Measurements from ENCODE around the gene ARMH3.

DNA sequence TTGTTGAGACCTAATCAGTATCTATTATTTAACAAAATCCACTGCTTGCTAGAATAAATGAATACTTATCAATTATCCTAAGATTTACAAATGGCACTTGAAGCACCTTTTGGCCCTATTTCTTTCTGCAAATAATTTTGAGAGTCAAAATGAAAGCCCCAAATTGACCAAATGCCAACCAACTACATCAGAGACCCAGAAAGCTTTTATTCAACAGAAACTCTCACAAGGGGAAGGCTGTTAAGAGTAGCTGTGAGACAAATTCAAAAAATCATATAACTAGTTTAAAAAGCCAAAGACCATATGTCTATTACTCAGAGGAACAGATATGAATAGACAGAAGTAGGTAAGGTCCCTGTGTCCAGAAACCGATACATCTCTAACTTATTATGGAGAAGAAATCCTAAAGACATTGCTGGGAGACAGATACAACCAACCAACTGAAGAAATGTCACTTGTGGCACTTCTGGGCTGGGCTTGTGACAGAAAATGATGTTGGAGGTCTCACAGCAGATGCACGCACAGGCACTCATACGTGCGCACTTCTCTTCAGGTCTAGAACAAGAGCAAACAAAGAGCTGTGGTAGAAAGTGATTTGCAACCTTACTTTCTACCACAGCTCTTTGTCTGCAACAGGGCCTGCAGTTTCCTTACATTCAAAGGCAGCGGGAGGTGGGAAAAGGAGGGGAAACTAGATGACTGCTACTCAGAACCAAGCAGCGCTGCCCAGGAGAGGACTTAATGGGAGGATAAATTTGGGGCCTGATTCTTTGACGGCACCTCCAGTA lies 153.7 kb downstream of the ARMH3 start:
- no peak for TF ChIP-seq ZFX (IDR thresholded peaks at IDR 0.05; ENCODE audit: borderline replicate concordance)
- TF ChIP-seq, protein P1, sequence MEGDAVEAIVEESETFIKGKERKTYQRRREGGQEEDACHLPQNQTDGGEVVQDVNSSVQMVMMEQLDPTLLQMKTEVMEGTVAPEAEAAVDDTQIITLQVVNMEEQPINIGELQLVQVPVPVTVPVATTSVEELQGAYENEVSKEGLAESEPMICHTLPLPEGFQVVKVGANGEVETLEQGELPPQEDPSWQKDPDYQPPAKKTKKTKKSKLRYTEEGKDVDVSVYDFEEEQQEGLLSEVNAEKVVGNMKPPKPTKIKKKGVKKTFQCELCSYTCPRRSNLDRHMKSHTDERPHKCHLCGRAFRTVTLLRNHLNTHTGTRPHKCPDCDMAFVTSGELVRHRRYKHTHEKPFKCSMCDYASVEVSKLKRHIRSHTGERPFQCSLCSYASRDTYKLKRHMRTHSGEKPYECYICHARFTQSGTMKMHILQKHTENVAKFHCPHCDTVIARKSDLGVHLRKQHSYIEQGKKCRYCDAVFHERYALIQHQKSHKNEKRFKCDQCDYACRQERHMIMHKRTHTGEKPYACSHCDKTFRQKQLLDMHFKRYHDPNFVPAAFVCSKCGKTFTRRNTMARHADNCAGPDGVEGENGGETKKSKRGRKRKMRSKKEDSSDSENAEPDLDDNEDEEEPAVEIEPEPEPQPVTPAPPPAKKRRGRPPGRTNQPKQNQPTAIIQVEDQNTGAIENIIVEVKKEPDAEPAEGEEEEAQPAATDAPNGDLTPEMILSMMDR (IDR thresholded peaks at IDR 0.05): no peak

Data from 22Rv1 (cell line).